ENCODE data around the gene S100A5.

Gene S100A5

DNA sequence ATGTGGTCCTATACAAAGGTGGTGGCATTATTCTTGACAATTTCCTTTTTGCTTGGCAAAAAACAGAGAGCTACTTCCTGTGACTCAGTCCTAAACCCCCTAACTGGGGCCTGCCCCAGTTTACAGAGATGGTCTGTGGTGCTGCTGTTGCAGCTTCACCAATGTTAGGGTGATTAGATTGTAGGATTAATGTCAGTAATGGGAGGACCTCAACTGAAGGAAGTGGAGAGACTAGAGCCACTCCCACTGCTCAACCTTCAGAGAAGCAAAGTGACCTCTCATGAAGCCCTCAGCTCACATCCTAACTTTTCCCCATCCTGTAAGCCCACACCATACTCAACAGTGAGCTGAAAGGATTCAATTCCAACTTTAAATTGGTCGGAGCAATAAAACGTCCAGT lies 8.6 kb downstream of the S100A5 start:
- Histone ChIP-seq H3K56ac (ENCODE audit: low read length) (no peak overlapping the region), H3K9ac (ENCODE audit: low read length) (no peak overlapping the region), H2BK120ac (ENCODE audit: low read depth, low read length) (no peak overlapping the region), H3K18ac (ENCODE audit: low read length) (peak overlapping the region; percentile 3), H3K4me2 (ENCODE audit: low read length) (no peak overlapping the region), H3K4me3 (ENCODE audit: low read length) (no peak overlapping the region), H3K4ac (ENCODE audit: low read depth, low read length) (no peak overlapping the region), H3K23ac (ENCODE audit: low read length) (no peak overlapping the region), H2BK5ac (ENCODE audit: low read length) (no peak overlapping the region), H2AK5ac (ENCODE audit: low read length) (no peak overlapping the region), H2BK15ac (replicated peaks; ENCODE audit: low read depth) (no peak overlapping the region), H3K79me2 (ENCODE audit: control insufficient read depth, insufficient read depth, low read length) (no peaks in the 10 kb centered on the region), H3K27ac (ENCODE audit: low read depth, low read length) (no peak overlapping the region), H4K5ac (ENCODE audit: low read length) (no peak overlapping the region), H4K8ac (ENCODE audit: low read depth, low read length) (no peak overlapping the region), H3K27me3 (ENCODE audit: insufficient read depth, low read length, poor library complexity) (no peaks in the 10 kb centered on the region), H3K79me1 (ENCODE audit: low read length) (no peaks in the 10 kb centered on the region), H3K36me3 (ENCODE audit: control insufficient read depth, insufficient read depth, low read length) (no peaks in the 10 kb centered on the region), H3K4me1 (ENCODE audit: control insufficient read depth, low read depth, low read length) (no peaks in the 10 kb centered on the region)
- no CpG with 5 or more reads among the region's 2 CpGs for WGBS (ENCODE audit: extremely low coverage, insufficient coverage, low lambda C conversion rate)
- no peak for DNase-seq

DNA sequence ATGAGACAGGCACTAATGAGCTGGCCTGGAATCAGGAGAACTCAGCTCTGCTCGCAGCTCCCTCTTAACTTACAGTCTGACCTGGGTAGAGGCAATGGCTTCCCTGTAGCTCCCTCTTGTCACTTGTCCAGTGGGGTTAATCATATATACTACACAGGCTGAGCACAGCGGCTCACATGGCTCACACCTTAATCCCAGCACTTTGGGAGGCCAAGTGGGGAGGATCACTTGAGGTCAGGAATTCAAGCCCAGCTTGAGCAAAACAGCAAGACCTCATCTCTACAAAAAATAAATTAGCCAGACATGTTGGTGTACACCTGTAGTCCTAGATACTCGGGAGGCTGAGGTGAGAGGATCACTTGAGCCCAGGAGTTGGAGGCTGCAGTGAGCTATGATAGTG lies 9.1 kb downstream of the S100A5 start:
- Histone ChIP-seq H3K79me2 (ENCODE audit: control insufficient read depth, insufficient read depth, low read length) (no peaks in the 10 kb centered on the region), H3K18ac (ENCODE audit: low read length) (no peak overlapping the region), H4K8ac (ENCODE audit: low read depth, low read length) (no peak overlapping the region), H3K4me2 (ENCODE audit: low read length) (no peak overlapping the region), H2BK120ac (ENCODE audit: low read depth, low read length) (no peak overlapping the region), H3K36me3 (ENCODE audit: control insufficient read depth, insufficient read depth, low read length) (no peaks in the 10 kb centered on the region), H3K23ac (ENCODE audit: low read length) (no peak overlapping the region), H3K9ac (ENCODE audit: low read length) (no peak overlapping the region), H2AK5ac (ENCODE audit: low read length) (no peak overlapping the region), H4K5ac (ENCODE audit: low read length) (no peak overlapping the region), H3K4me3 (ENCODE audit: low read length) (no peak overlapping the region), H3K56ac (ENCODE audit: low read length) (no peak overlapping the region), H2BK5ac (ENCODE audit: low read length) (no peak overlapping the region), H3K4ac (ENCODE audit: low read depth, low read length) (no peak overlapping the region), H3K79me1 (ENCODE audit: low read length) (no peaks in the 10 kb centered on the region), H3K27me3 (ENCODE audit: insufficient read depth, low read length, poor library complexity) (no peaks in the 10 kb centered on the region), H3K27ac (ENCODE audit: low read depth, low read length) (no peak overlapping the region), H3K4me1 (ENCODE audit: control insufficient read depth, low read depth, low read length) (no peaks in the 10 kb centered on the region), H2BK15ac (replicated peaks; ENCODE audit: low read depth) (no peak overlapping the region)
- no peak for DNase-seq
- WGBS (ENCODE audit: extremely low coverage, insufficient coverage, low lambda C conversion rate): no CpG with 5 or more reads among the region's 3 CpGs

DNA sequence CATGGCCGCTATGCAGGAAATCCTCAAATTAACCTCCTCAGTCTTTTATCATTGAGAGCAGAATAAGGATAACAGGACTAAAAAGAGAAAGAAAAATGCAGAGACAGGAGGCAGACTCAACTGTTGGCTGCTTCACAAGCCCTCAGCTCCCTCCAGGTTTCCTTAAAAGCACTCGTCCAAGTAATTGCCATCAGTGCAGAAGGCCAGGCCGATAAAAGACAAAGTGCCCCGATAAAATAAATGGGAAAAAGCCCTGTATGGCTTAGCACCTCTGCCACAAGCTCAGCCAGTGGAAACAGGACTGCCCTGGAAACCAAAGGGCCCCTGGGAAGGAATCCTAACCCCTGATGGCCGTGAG lies 13.1 kb downstream of the S100A5 start:
- H4K5ac ChIP-seq (ENCODE audit: low read length): no peak overlapping the region
- H3K4me3 ChIP-seq (ENCODE audit: low read length): no peak overlapping the region
- no peak for DNase-seq

DNA sequence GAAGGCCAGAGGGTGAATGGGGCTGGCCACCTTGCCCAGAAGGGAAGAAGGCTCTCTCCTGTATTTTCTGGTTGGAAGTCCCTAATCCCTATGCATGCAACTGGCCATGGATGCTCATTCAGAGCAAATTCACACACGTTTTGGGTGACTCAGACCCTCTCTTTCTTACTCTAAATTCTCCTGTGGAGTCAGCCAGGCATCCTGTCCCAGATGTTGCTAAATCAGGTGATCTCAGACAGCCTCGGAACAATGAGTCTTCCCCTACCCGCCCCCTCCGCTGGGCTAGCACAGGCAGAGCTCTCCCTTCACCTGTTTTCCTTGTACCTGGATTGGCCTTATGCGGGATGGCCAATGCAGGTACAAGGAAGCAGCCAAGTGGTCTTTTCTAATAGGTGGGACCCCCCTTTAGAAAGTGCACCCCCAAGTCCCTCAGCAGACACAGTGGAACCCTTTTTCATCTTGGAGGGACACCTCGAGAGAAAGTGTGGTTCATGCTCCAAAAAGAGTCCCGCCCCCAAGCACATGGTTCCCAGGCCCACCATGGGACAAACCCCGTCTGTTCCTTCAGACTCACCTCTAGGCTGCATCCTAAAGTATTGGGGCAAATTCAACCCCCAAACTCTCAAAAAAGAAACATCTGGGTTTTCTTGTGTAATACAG lies 13.6 kb downstream of the S100A5 start:
- no peaks in the 10 kb centered on the region for H3K27me3 ChIP-seq (ENCODE audit: insufficient read depth, low read length, poor library complexity)
- no peak overlapping the region for H4K5ac ChIP-seq (ENCODE audit: low read length)
- no peak overlapping the region for H3K23ac ChIP-seq (ENCODE audit: low read length)

More for the DNA sequence above, 13.1 kb downstream of the S100A5 start:
- H2BK5ac ChIP-seq (ENCODE audit: low read length): no peak overlapping the region
- H2AK5ac ChIP-seq (ENCODE audit: low read length): no peak overlapping the region
- H3K56ac ChIP-seq (ENCODE audit: low read length): no peak overlapping the region
- H3K23ac ChIP-seq (ENCODE audit: low read length): no peak overlapping the region
- no peaks in the 10 kb centered on the region for H3K36me3 ChIP-seq (ENCODE audit: control insufficient read depth, insufficient read depth, low read length)
- H3K27me3 ChIP-seq (ENCODE audit: insufficient read depth, low read length, poor library complexity): no peaks in the 10 kb centered on the region
- H2BK15ac ChIP-seq (replicated peaks; ENCODE audit: low read depth): no peak overlapping the region
- H3K4me1 ChIP-seq (ENCODE audit: control insufficient read depth, low read depth, low read length): no peaks in the 10 kb centered on the region
- no peaks in the 10 kb centered on the region for H3K79me1 ChIP-seq (ENCODE audit: low read length)
- H4K8ac ChIP-seq (ENCODE audit: low read depth, low read length): no peak overlapping the region
- no peak overlapping the region for H3K9ac ChIP-seq (ENCODE audit: low read length)
- H2BK120ac ChIP-seq (ENCODE audit: low read depth, low read length): no peak overlapping the region
- H3K4me2 ChIP-seq (ENCODE audit: low read length): no peak overlapping the region
- no peak overlapping the region for H3K18ac ChIP-seq (ENCODE audit: low read length)
- no peak overlapping the region for H3K27ac ChIP-seq (ENCODE audit: low read depth, low read length)
- whole genome bisulfite sequencing (ENCODE audit: extremely low coverage, insufficient coverage, low lambda C conversion rate): no CpG with 5 or more reads among the region's 5 CpGs
- no peak overlapping the region for H3K4ac ChIP-seq (ENCODE audit: low read depth, low read length)
- no peaks in the 10 kb centered on the region for H3K79me2 ChIP-seq (ENCODE audit: control insufficient read depth, insufficient read depth, low read length)

DNA sequence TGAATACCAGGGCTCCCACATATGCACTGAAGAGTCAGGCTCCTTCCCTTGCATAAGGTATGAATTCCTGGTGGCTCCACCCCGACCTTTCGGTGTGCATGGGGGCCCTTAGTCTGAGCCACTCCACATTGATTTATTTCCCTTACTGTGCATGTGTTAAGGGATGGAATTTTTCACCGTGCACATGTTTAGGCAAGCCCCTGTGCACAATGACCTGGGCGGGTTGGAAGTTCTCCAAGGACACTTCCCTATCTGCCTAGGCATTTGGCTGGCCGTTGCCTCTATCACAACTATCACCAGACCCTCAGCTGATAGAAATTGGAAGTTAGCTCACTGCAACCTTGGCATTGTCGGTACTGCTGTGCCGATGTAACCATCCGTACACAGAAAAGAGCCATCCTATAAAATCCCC lies 14.6 kb downstream of the S100A5 start:
- Histone ChIP-seq H3K4ac (ENCODE audit: low read depth, low read length) (no peak overlapping the region), H3K4me3 (ENCODE audit: low read length) (no peak overlapping the region), H4K8ac (ENCODE audit: low read depth, low read length) (no peak overlapping the region), H3K4me2 (ENCODE audit: low read length) (no peak overlapping the region), H3K36me3 (ENCODE audit: control insufficient read depth, insufficient read depth, low read length) (no peaks in the 10 kb centered on the region), H3K56ac (ENCODE audit: low read length) (no peak overlapping the region), H3K9ac (ENCODE audit: low read length) (no peak overlapping the region), H4K5ac (ENCODE audit: low read length) (no peak overlapping the region), H3K23ac (ENCODE audit: low read length) (no peak overlapping the region), H2AK5ac (ENCODE audit: low read length) (no peak overlapping the region), H3K18ac (ENCODE audit: low read length) (no peak overlapping the region), H3K27me3 (ENCODE audit: insufficient read depth, low read length, poor library complexity) (no peaks in the 10 kb centered on the region), H2BK15ac (replicated peaks; ENCODE audit: low read depth) (no peak overlapping the region), H2BK5ac (ENCODE audit: low read length) (no peak overlapping the region), H3K79me2 (ENCODE audit: control insufficient read depth, insufficient read depth, low read length) (no peaks in the 10 kb centered on the region), H3K79me1 (ENCODE audit: low read length) (no peaks in the 10 kb centered on the region), H3K27ac (ENCODE audit: low read depth, low read length) (no peak overlapping the region), H3K4me1 (ENCODE audit: control insufficient read depth, low read depth, low read length) (no peaks in the 10 kb centered on the region), H2BK120ac (ENCODE audit: low read depth, low read length) (no peak overlapping the region)
- no CpG with 5 or more reads among the region's 8 CpGs for WGBS (ENCODE audit: extremely low coverage, insufficient coverage, low lambda C conversion rate)
- no peak for DNase-seq

More for the DNA sequence above, 13.6 kb downstream of the S100A5 start:
- Histone ChIP-seq H3K4me2 (ENCODE audit: low read length) (no peak overlapping the region), H3K4ac (ENCODE audit: low read depth, low read length) (no peak overlapping the region), H3K56ac (ENCODE audit: low read length) (peak overlapping the region; percentile 25), H3K9ac (ENCODE audit: low read length) (no peak overlapping the region), H3K36me3 (ENCODE audit: control insufficient read depth, insufficient read depth, low read length) (no peaks in the 10 kb centered on the region), H4K8ac (ENCODE audit: low read depth, low read length) (no peak overlapping the region), H3K79me2 (ENCODE audit: control insufficient read depth, insufficient read depth, low read length) (no peaks in the 10 kb centered on the region), H3K79me1 (ENCODE audit: low read length) (no peaks in the 10 kb centered on the region), H2BK15ac (replicated peaks; ENCODE audit: low read depth) (no peak overlapping the region), H2BK5ac (ENCODE audit: low read length) (no peak overlapping the region), H3K4me3 (ENCODE audit: low read length) (no peak overlapping the region), H3K27ac (ENCODE audit: low read depth, low read length) (no peak overlapping the region), H3K18ac (ENCODE audit: low read length) (no peak overlapping the region), H2AK5ac (ENCODE audit: low read length) (no peak overlapping the region), H2BK120ac (ENCODE audit: low read depth, low read length) (no peak overlapping the region), H3K4me1 (ENCODE audit: control insufficient read depth, low read depth, low read length) (no peaks in the 10 kb centered on the region)
- peak; percentile 80 for DNase-seq
- no CpG with 5 or more reads among the region's 8 CpGs for WGBS (ENCODE audit: extremely low coverage, insufficient coverage, low lambda C conversion rate)

DNA sequence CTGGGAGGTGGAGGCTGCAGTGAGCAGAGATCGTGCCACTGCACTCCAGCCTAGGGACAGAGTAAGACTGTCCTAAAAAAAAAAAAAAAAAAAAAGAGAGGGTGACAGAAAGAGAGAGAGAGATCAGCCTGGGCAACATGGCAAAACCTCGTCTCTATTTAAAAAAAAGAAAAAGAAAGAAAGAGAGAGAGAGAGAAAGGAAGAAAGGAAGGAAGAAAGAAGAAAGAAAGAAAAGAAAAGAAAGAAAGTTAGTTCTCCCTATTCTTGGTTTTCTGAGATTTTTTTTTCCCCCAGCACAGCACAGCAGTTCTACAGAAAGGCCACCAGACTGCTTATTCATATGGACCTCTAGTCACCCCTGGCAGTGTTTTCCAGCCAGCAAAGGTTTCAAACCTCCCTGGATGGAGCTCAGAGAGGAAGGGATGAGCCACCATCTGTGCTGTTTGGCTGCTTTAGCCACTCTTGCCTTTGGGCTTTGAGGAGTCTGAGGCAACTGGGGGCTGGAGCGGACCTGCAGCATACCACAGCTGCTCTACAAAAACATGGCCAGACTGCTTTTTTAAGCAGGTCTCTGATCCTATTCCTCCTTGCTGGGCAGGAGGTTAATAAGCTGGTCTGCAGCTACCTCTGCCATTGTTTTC lies 15.5 kb downstream of the S100A5 start:
- H3K79me2 ChIP-seq (ENCODE audit: control insufficient read depth, insufficient read depth, low read length): no peaks in the 10 kb centered on the region
- no peak overlapping the region for H3K4ac ChIP-seq (ENCODE audit: low read depth, low read length)
- H3K27me3 ChIP-seq (ENCODE audit: insufficient read depth, low read length, poor library complexity): no peaks in the 10 kb centered on the region
- no peak overlapping the region for H2BK120ac ChIP-seq (ENCODE audit: low read depth, low read length)
- no peak overlapping the region for H4K5ac ChIP-seq (ENCODE audit: low read length)
- no peak overlapping the region for H3K23ac ChIP-seq (ENCODE audit: low read length)
- H4K8ac ChIP-seq (ENCODE audit: low read depth, low read length): no peak overlapping the region
- no peaks in the 10 kb centered on the region for H3K36me3 ChIP-seq (ENCODE audit: control insufficient read depth, insufficient read depth, low read length)
- H3K4me2 ChIP-seq (ENCODE audit: low read length): no peak overlapping the region
- H2BK5ac ChIP-seq (ENCODE audit: low read length): no peak overlapping the region
- no peak overlapping the region for H3K9ac ChIP-seq (ENCODE audit: low read length)
- H3K56ac ChIP-seq (ENCODE audit: low read length): no peak overlapping the region
- H2AK5ac ChIP-seq (ENCODE audit: low read length): no peak overlapping the region
- no CpG with 5 or more reads among the region's 3 CpGs for WGBS (ENCODE audit: extremely low coverage, insufficient coverage, low lambda C conversion rate)
- H3K18ac ChIP-seq (ENCODE audit: low read length): no peak overlapping the region
- H2BK15ac ChIP-seq (replicated peaks; ENCODE audit: low read depth): no peak overlapping the region
- H3K4me1 ChIP-seq (ENCODE audit: control insufficient read depth, low read depth, low read length): peaks cover 4% of the 10 kb centered on the region
- no peak for DNase-seq
- no peak overlapping the region for H3K4me3 ChIP-seq (ENCODE audit: low read length)
- H3K27ac ChIP-seq (ENCODE audit: low read depth, low read length): no peak overlapping the region
- H3K79me1 ChIP-seq (ENCODE audit: low read length): no peaks in the 10 kb centered on the region
